Transverse colon (tissue), 4 donors: Measurements from ENCODE around the gene KIFC3. TPM values are rescaled to one million over a fixed set of nuclear protein-coding genes. Genes with fewer than 3 reads are reported as not detected.

ENCODE experiments used
- DNase-seq: peaks from one replicate; pipeline ENCODE4 v3.0.0-alpha.2; 2019
- H3K27ac ChIP-seq, 4 donors: fragments of 200-600 bp; sonication (generic); 2 replicates each; pipeline ENCODE4 v1.5.1; 2016 to 2018; ENCODE audit warnings: inconsistent platforms in 4 of 4
- H3K27me3 ChIP-seq: fragments of 200-600 bp; sonication (generic); 2 replicates; pipeline ENCODE4 v1.5.1; 2017; ENCODE audit warnings: inconsistent platforms
- H3K36me3 ChIP-seq, 4 donors: fragments of 200-600 bp; sonication (generic); 2 replicates each; pipeline ENCODE4 v1.5.1; 2017 to 2019; ENCODE audit warnings: inconsistent platforms in 4 of 4
- H3K4me1 ChIP-seq, 4 donors: fragments of 200-600 bp; sonication (generic); 2 replicates each; pipeline ENCODE4 v1.5.1; 2017 to 2020; ENCODE audit warnings: inconsistent platforms in 4 of 4
- H3K4me3 ChIP-seq, 4 donors: fragments of 200-600 bp; sonication (generic); 1 replicate in 1 of 4; 2 replicates in 3 of 4; pipeline versions ENCODE4 v1.5.1 to v1.6.1; 2017 to 2019; ENCODE audit warnings: inconsistent platforms in 4 of 4
- H3K9me3 ChIP-seq, 2 donors: fragments of 200-600 bp; sonication (generic); 2 replicates each; pipeline ENCODE4 v1.5.1; 2017 to 2019; ENCODE audit warnings: inconsistent platforms in 2 of 2
- CTCF ChIP-seq, 5 experiments: fragments of 200-600 bp in 3 of 5; fragments of 450-650 bp in 2 of 5; sonication (generic) in 3 of 5; IDR thresholded peaks; 1 replicate in 2 of 5; 2 replicates in 3 of 5; pipeline ENCODE4 v1.5.1; 2016 to 2017; ENCODE audit warnings: antibody characterized with exemption in 5 of 5, inconsistent platforms in 3 of 5, mild to moderate bottlenecking in 2 of 5, moderate library complexity in 1 of 5
- EP300 ChIP-seq: sonication (generic); formaldehyde crosslinking; IDR thresholded peaks from one replicate; pipeline ENCODE4 v1.6.1; 2017; ENCODE audit warnings: antibody characterized with exemption, low read depth
- POLR2A ChIP-seq: fragments of 450-650 bp; IDR thresholded peaks from one replicate; pipeline ENCODE4 v1.6.1; 2016; ENCODE audit warnings: antibody characterized with exemption, mild to moderate bottlenecking, moderate library complexity
- POLR2AphosphoS5 ChIP-seq, 3 donors: sonication (generic); formaldehyde crosslinking; IDR thresholded peaks; one replicate each; pipeline ENCODE4 v1.6.1; 2016; ENCODE audit warnings: antibody characterized with exemption in 3 of 3
- WGBS, 2 donors: methylation state at CpG; one replicate each; pipeline ENCODE4 v1.1.5; 2018; ENCODE audit warnings: low coverage in 1 of 2; 5-methylcytosine and 5-hydroxymethylcytosine counted together
- in situ Hi-C, 4 donors: fragments of 200-750 bp; cut with MboI; loops; one replicate each; pipeline versions ENCODE4 v1.15.0 to v1.15.1; 2017; ENCODE audit warnings: low sequenced_read_pairs in 3 of 4, low pct_ligation_motif_present in 1 of 4, low pct_unique_long_range_greater_than_20kb in 1 of 4
- intact Hi-C: fragments of 100-400 bp; cut with DNase I; formaldehyde crosslinking; loops from one replicate; pipeline ENCODE4 v1.15.1; 2023; ENCODE audit warnings: low total_unique reads
- total RNA-seq, 4 donors: library from RNA; depleted of rRNA; stranded (reverse); fragments of >200 nt; gene quantifications; one replicate each; pipeline ENCODE4 v1.1.0, GENCODE V29; 2016

The KIFC3 gene
- total RNA-seq, 4 donors from 2014 or later, result 5.2 to 46.8 (median 13.5) TPM

- WGBS, 2 donors, result 82 to 92% methylated on average over 5 to 8 of the region's 8 CpGs
- no peak for TF ChIP-seq POLR2AphosphoS5 (IDR thresholded peaks at IDR 0.05)
- TF ChIP-seq CTCF (IDR thresholded peaks at IDR 0.05), result no peak
- TF ChIP-seq POLR2A, result no peak
- TF ChIP-seq EP300, result no peak
- in situ Hi-C loops, result no loop called here
Measured at GRCh38 chr16:57845115-57845514, 42.8 kb upstream of the KIFC3 start.

GRCh38 chr16:57844416-57845030 is 42.2 kb upstream of the KIFC3 start:
- Histone ChIP-seq H3K36me3 (no peaks in the 10 kb centered on the region), H3K27me3 (no peaks in the 10 kb centered on the region), H3K27ac (no peak overlapping the region), H3K4me3 (no peak overlapping the region), H3K4me1 (no peaks in the 10 kb centered on the region), H3K9me3 (no peaks in the 10 kb centered on the region)
- intact Hi-C loops, result no loop called here
- TF ChIP-seq CTCF (IDR thresholded peaks at IDR 0.05) (no peak), POLR2AphosphoS5 (IDR thresholded peaks at IDR 0.05) (no peak)
- no peak for DNase-seq
- 75 to 80% methylated on average over 1 to 10 of the region's 10 CpGs for WGBS, 2 donors
- in situ Hi-C loops, result no loop called here

More at GRCh38 chr16:57845115-57845514, 42.8 kb upstream of the KIFC3 start:
- no peaks in the 10 kb centered on the region for H3K27me3 ChIP-seq
- H3K27ac ChIP-seq, result no peak overlapping the region
- no peak for DNase-seq
- intact Hi-C loops, result no loop called here
- no peaks in the 10 kb centered on the region for H3K9me3 ChIP-seq
- no peaks in the 10 kb centered on the region for H3K36me3 ChIP-seq
- no peak overlapping the region for H3K4me3 ChIP-seq
- H3K4me1 ChIP-seq, result no peaks in the 10 kb centered on the region

DNA sequence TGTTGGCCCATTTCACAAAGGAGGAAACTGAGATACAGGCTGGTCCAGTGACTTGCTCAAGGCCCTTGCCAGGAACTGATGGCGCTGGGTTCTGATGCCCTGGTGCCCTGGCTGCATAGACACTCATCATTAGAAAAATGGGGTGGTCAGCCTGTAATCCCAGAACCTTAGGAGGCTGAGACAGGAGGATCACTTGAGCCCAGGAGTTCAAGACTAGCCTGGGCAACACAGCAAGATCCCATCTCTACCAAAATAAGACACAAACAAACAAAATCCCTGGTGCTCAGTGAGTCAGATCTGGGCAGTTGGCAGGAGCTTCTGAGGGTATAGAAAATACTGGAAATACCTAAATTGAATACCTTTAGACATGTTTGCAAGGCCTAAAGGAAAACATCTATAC is 41.1 kb upstream of the KIFC3 start:
- TF ChIP-seq EP300 (no peak), POLR2A (no peak), CTCF (IDR thresholded peaks at IDR 0.05) (no peak), POLR2AphosphoS5 (IDR thresholded peaks at IDR 0.05) (no peak)
- no peak for DNase-seq
- 79% methylated on average over 1 of the region's 1 CpG; no CpG with 5 or more reads in 1 of the 2 donors for WGBS, 2 donors
- Histone ChIP-seq H3K4me3 (no peak overlapping the region), H3K4me1 (no peaks in the 10 kb centered on the region), H3K27me3 (no peaks in the 10 kb centered on the region), H3K36me3 (no peaks in the 10 kb centered on the region), H3K27ac (no peak overlapping the region), H3K9me3 (no peaks in the 10 kb centered on the region)
- in situ Hi-C loops, result no loop called here
- intact Hi-C loops, result no loop called here

- 67 to 85% methylated on average over 2 to 5 of the region's 5 CpGs for WGBS, 2 donors
- Histone ChIP-seq H3K9me3 (no peaks in the 10 kb centered on the region), H3K4me1 (no peaks in the 10 kb centered on the region), H3K27ac (no peak overlapping the region), H3K36me3 (no peaks in the 10 kb centered on the region), H3K27me3 (no peaks in the 10 kb centered on the region), H3K4me3 (no peak overlapping the region)
- intact Hi-C loops, result no loop called here
- no peak for DNase-seq
- in situ Hi-C loops, result no loop called here
- TF ChIP-seq CTCF (IDR thresholded peaks at IDR 0.05), result no peak
- no peak for TF ChIP-seq EP300
- no peak for TF ChIP-seq POLR2A
- TF ChIP-seq POLR2AphosphoS5 (IDR thresholded peaks at IDR 0.05), result no peak
Measured at GRCh38 chr16:57842601-57843000, 40.3 kb upstream of the KIFC3 start.
